Stomach (tissue), 9 donors: ENCODE data around the gene CDPF1. TPM values are rescaled to one million over a fixed set of nuclear protein-coding genes. Genes with fewer than 3 reads are reported as not detected.

ENCODE experiments used
- DNase-seq, 2 donors: peaks; one replicate each; pipeline versions ENCODE4 v3.0.0 to v3.0.0-alpha.2; 2013 to 2019
- H3K27ac ChIP-seq, 5 donors: fragments of 200-600 bp in 4 of 5; sonication (generic) in 4 of 5; one replicate each; pipeline ENCODE4 v1.5.1; 2013 to 2019; ENCODE audit warnings: mild to moderate bottlenecking in 1 of 5, moderate library complexity in 1 of 5
- H3K27me3 ChIP-seq, 3 donors: fragments of 200-600 bp; sonication (generic); one replicate each; pipeline ENCODE4 v1.5.1; 2017 to 2019; ENCODE audit warnings: mixed run types in 1 of 3
- H3K36me3 ChIP-seq, 4 donors: fragments of 200-600 bp; sonication (generic); 1 replicate in 3 of 4; 2 replicates in 1 of 4; pipeline ENCODE4 v1.5.1; 2016 to 2019
- H3K4me1 ChIP-seq, 4 donors: fragments of 200-600 bp; sonication (generic); one replicate each; pipeline ENCODE4 v1.5.1; 2016 to 2019
- H3K4me3 ChIP-seq, 4 donors: fragments of 200-600 bp; sonication (generic) in 3 of 4; one replicate each; pipeline ENCODE4 v1.5.1; 2016 to 2019; ENCODE audit warnings: mild to moderate bottlenecking in 1 of 4
- H3K9me3 ChIP-seq, 4 donors: fragments of 200-600 bp; sonication (generic); one replicate each; pipeline ENCODE4 v1.5.1; 2016 to 2019
- CTCF ChIP-seq, 7 experiments: fragments of 450-650 bp in 4 of 7; fragments of 200-600 bp in 3 of 7; sonication (generic) in 3 of 7; IDR thresholded peaks; one replicate each; pipeline ENCODE4 v1.5.1; 2016 to 2019; ENCODE audit warnings: antibody characterized with exemption in 7 of 7, control low read depth in 2 of 7, mild to moderate bottlenecking in 1 of 7
- EP300 ChIP-seq: sonication (generic); formaldehyde crosslinking; IDR thresholded peaks from one replicate; pipeline ENCODE4 v1.6.1; 2017; ENCODE audit warnings: antibody characterized with exemption
- POLR2A ChIP-seq, 4 donors: fragments of 450-650 bp; IDR thresholded peaks; one replicate each; pipeline ENCODE4 v1.6.1; 2016; ENCODE audit warnings: antibody characterized with exemption in 4 of 4, control low read depth in 2 of 4, mild to moderate bottlenecking in 1 of 4, moderate library complexity in 1 of 4
- POLR2AphosphoS5 ChIP-seq, 3 donors: sonication (generic); formaldehyde crosslinking; IDR thresholded peaks; one replicate each; pipeline ENCODE4 v1.6.1; 2016; ENCODE audit warnings: antibody characterized with exemption in 3 of 3
- WGBS, 5 donors: extraction: QIAGEN DNeasy Blood & Tissue Kit in 3 of 5; methylation state at CpG; one replicate each; pipeline versions ENCODE4 v1.1.5 to v1.1.7; 2013 to 2018; 5-methylcytosine and 5-hydroxymethylcytosine counted together
- intact Hi-C: fragments of 100-400 bp; cut with DNase I; formaldehyde crosslinking; loops from one replicate; pipeline ENCODE4 v1.15.1; 2023; ENCODE audit warnings: low total_unique reads
- polyA plus RNA-seq, 3 donors: library from polyadenylated mRNA; stranded (reverse); fragments of 200-250 nt; gene quantifications; one replicate each; pipeline ENCODE4 v1.2.3, GENCODE V29; 2013
- total RNA-seq, 5 donors: library from RNA; depleted of rRNA; stranded (reverse); fragments of >200 nt; gene quantifications; one replicate each; pipeline versions ENCODE4 v1.1.0 to v1.2.3, GENCODE V29; 2014 to 2016
- donor health status: healthy with polysubstance abuse.
- donor health status: Bipolar disorder and iron deficiency.
- donor health status: healthy.

The CDPF1 gene
- total and polyA plus RNA-seq, 8 donors, result 7.2 to 24.6 (median 11.6) TPM; not detected in 1

GRCh38 chr22:46256358-46256958 lies 6.4 kb upstream of the CDPF1 start:
- TF ChIP-seq EP300 (no peak), CTCF (IDR thresholded peaks at IDR 0.05) (no peak), POLR2A (IDR thresholded peaks at IDR 0.05) (no peak), POLR2AphosphoS5 (IDR thresholded peaks at IDR 0.05) (no peak)
- 54 to 84% (median 76%) methylated on average over 8 of the region's 8 CpGs for WGBS, 5 donors
- H3K9me3 ChIP-seq, result no peaks in the 10 kb centered on the region
- H3K4me1 ChIP-seq, result peaks cover 0 to 5% (median 1%) of the 10 kb centered on the region in 4 donors
- intact Hi-C loops, result no loop called here
- no peaks in the 10 kb centered on the region for H3K36me3 ChIP-seq
- H3K27me3 ChIP-seq, result no peaks in the 10 kb centered on the region
- H3K4me3 ChIP-seq, result no peak overlapping the region
- DNase-seq, result no peak
- H3K27ac ChIP-seq, result no peak overlapping the region

- Histone ChIP-seq H3K27me3 (no peaks in the 10 kb centered on the region), H3K9me3 (no peaks in the 10 kb centered on the region), H3K4me1 (peaks cover 6 to 35% (median 23%) of the 10 kb centered on the region in 4 donors), H3K36me3 (peaks cover 0 to 2% (median under 1%) of the 10 kb centered on the region in 4 donors), H3K4me3 (no peak overlapping the region), H3K27ac (no peak overlapping the region)
- TF ChIP-seq CTCF (IDR thresholded peaks at IDR 0.05), result no peak
- no peak for TF ChIP-seq POLR2AphosphoS5 (IDR thresholded peaks at IDR 0.05)
- TF ChIP-seq EP300, result no peak
- TF ChIP-seq POLR2A (IDR thresholded peaks at IDR 0.05), result no peak
- WGBS, 5 donors, result 84 to 93% (median 90%) methylated on average over 9 of the region's 9 CpGs
- intact Hi-C loops, result no loop called here
- no peak for DNase-seq
Observed at GRCh38 chr22:46251816-46252380, 1.8 kb upstream of the CDPF1 start.

GRCh38 chr22:46251266-46251665 lies 1.2 kb upstream of the CDPF1 start:
- no peak for DNase-seq
- no peaks in the 10 kb centered on the region for H3K27me3 ChIP-seq
- no peaks in the 10 kb centered on the region for H3K9me3 ChIP-seq
- H3K4me3 ChIP-seq, result peak overlapping the region; percentile 75 to 87 (median 83)
- peaks cover 0 to 8% (median 3%) of the 10 kb centered on the region in 4 donors for H3K36me3 ChIP-seq
- H3K27ac ChIP-seq, result peak overlapping the region in 3 of 5 donors; percentile 89 to 92 (median 90)
- no peak for TF ChIP-seq POLR2A (IDR thresholded peaks at IDR 0.05)
- no peak for TF ChIP-seq POLR2AphosphoS5 (IDR thresholded peaks at IDR 0.05)
- 71 to 86% (median 82%) methylated on average over 7 of the region's 7 CpGs for WGBS, 5 donors
- intact Hi-C loops, result no loop called here
- H3K4me1 ChIP-seq, result peaks cover 6 to 36% (median 23%) of the 10 kb centered on the region in 4 donors

GRCh38 chr22:46250783-46251125 lies 661 bp upstream of the CDPF1 start:
- H3K4me3 ChIP-seq, result peak overlapping the region; percentile 75 to 87 (median 83)
- peaks cover 6 to 42% (median 23%) of the 10 kb centered on the region in 4 donors for H3K4me1 ChIP-seq
- peak overlapping the region; percentile 84 to 92 (median 89) for H3K27ac ChIP-seq
- peaks cover 0 to 8% (median 3%) of the 10 kb centered on the region in 4 donors for H3K36me3 ChIP-seq
- no peaks in the 10 kb centered on the region for H3K27me3 ChIP-seq
- DNase-seq, result no peak
- TF ChIP-seq CTCF (IDR thresholded peaks at IDR 0.05), result no peak
- TF ChIP-seq POLR2AphosphoS5 (IDR thresholded peaks at IDR 0.05), result no peak
- no peak for TF ChIP-seq EP300
- TF ChIP-seq POLR2A (IDR thresholded peaks at IDR 0.05), result no peak
- intact Hi-C loops, result no loop called here
- no peaks in the 10 kb centered on the region for H3K9me3 ChIP-seq
- WGBS, 5 donors, result 2 to 22% (median 6%) methylated on average over 4 to 25 of the region's 25 CpGs

- Histone ChIP-seq H3K36me3 (peaks cover 6 to 34% (median 26%) of the 10 kb centered on the region in 4 donors), H3K27ac (no peak overlapping the region), H3K4me3 (no peak overlapping the region), H3K27me3 (no peaks in the 10 kb centered on the region), H3K4me1 (peaks cover 6 to 48% (median 25%) of the 10 kb centered on the region in 4 donors), H3K9me3 (no peaks in the 10 kb centered on the region)
- 83 to 94% (median 89%) methylated on average over 2 of the region's 2 CpGs for WGBS, 5 donors
- intact Hi-C loops, result no loop called here
- DNase-seq, result no peak
- TF ChIP-seq POLR2A (IDR thresholded peaks at IDR 0.05) (no peak), CTCF (IDR thresholded peaks at IDR 0.05) (no peak)
Observed at GRCh38 chr22:46247443-46247975, 2.6 kb downstream of the CDPF1 start.
